A549 (cell line): ENCODE results near the gene BMP7. TPM values are rescaled to one million over a fixed set of nuclear protein-coding genes. Genes with fewer than 3 reads are reported as not detected.

ENCODE experiments used
- ATAC-seq, 2 experiments: fragments of 200-7000 bp in 1 of 2; fragments of >200 bp in 1 of 2; cut with Nextera tagmentation in 1 of 2; cut with Tn5 transposase in 1 of 2; 3 replicates each; pipeline versions ENCODE4 v1.8.0 to v1.9.1; 2018 to 2020; ENCODE audit warnings: mild to moderate bottlenecking in 1 of 2, moderate library complexity in 1 of 2
- CTCF ChIA-PET: fragments of 300-600 bp; sonication (Branson Sonifier 250); formaldehyde crosslinking; extraction: SDS; loops from one replicate; lab custom pipeline; 2021; ENCODE audit warnings: antibody characterized with exemption, inconsistent platforms; lab: Yijun Ruan, JAX
- POLR2A ChIA-PET: fragments of 350-600 bp; formaldehyde crosslinking; extraction: SDS; loops from one replicate; lab custom pipeline; 2021; ENCODE audit warnings: antibody characterized with exemption, inconsistent platforms; lab: Yijun Ruan, JAX
- DNase-seq, 2 experiments: peaks; one replicate each; pipeline versions ENCODE4 v3.0.0 to v3.0.0-alpha.2; 2011 to 2016; ENCODE audit warnings: low read depth in 1 of 2, low spot score in 1 of 2
- FAIRE-seq: peaks from 2 replicates; lab custom pipeline; 2011; peaks lifted over from hg19 to GRCh38; lab: Jason Lieb, UNC
- H3K27ac ChIP-seq, 2 experiments: fragments of >200 bp; sonication (Bioruptor Twin); formaldehyde crosslinking; 3 replicates each; pipeline ENCODE4 v1.5.1; 2016 to 2017
- H3K4me1 ChIP-seq: fragments of >200 bp; sonication (Bioruptor Twin); formaldehyde crosslinking; 3 replicates; pipeline ENCODE4 v1.6.1; 2016
- H3K4me2 ChIP-seq: fragments of >200 bp; sonication (Bioruptor Twin); formaldehyde crosslinking; 3 replicates; pipeline ENCODE4 v1.6.1; 2016
- H3K4me3 ChIP-seq: fragments of >200 bp; sonication (Bioruptor Twin); formaldehyde crosslinking; 3 replicates; pipeline ENCODE4 v1.5.1; 2016
- H3K9me3 ChIP-seq: fragments of >200 bp; sonication (Bioruptor Twin); formaldehyde crosslinking; 3 replicates; pipeline ENCODE4 v1.6.1; 2016
- CBX2 ChIP-seq: fragments of 200-600 bp; sonication (generic); IDR thresholded peaks from 2 replicates; pipeline ENCODE4 v1.6.1; 2016; ENCODE audit warnings: low read depth, mild to moderate bottlenecking, borderline replicate concordance
- CBX8 ChIP-seq: fragments of 200-600 bp; sonication (generic); IDR thresholded peaks from 2 replicates; pipeline ENCODE4 v1.6.1; 2016
- CEBPB ChIP-seq, 2 experiments: fragments of >200 bp in 1 of 2; sonication (Bioruptor Twin) in 1 of 2; formaldehyde crosslinking in 1 of 2; IDR thresholded peaks; 2 replicates each; pipeline ENCODE4 v1.6.1; 2012 to 2016
- CHD4 ChIP-seq: fragments of 200-600 bp; sonication (generic); IDR thresholded peaks from 2 replicates; pipeline ENCODE4 v1.6.1; 2016; ENCODE audit warnings: antibody characterized with exemption, mild to moderate bottlenecking, borderline replicate concordance
- EHMT2 ChIP-seq: fragments of 200-600 bp; sonication (generic); IDR thresholded peaks from 2 replicates; pipeline ENCODE4 v1.6.1; 2016; ENCODE audit warnings: antibody characterized with exemption, low read depth, mild to moderate bottlenecking, moderate library complexity
- ESRRA ChIP-seq: fragments of 150-350 bp; IDR thresholded peaks from 2 replicates; pipeline ENCODE4 v1.6.1; 2014; ENCODE audit warnings: mild to moderate bottlenecking, low read length, borderline replicate concordance
- FOXS1 ChIP-seq: fragments of 250-450 bp; sonication (Bioruptor Pico); IDR thresholded peaks from 2 replicates; pipeline ENCODE4 v1.5.0; 2020; ENCODE audit warnings: mild to moderate bottlenecking, moderate library complexity
- GATA3 ChIP-seq: IDR thresholded peaks from 2 replicates; pipeline ENCODE4 v1.6.1; 2012; ENCODE audit warnings: borderline replicate concordance
- HEYL ChIP-seq: fragments of 250-450 bp; sonication (Bioruptor Pico); IDR thresholded peaks from 2 replicates; pipeline ENCODE4 v1.8.0; 2021; ENCODE audit warnings: mild to moderate bottlenecking, moderate library complexity
- KDM5A ChIP-seq: fragments of 200-600 bp; sonication (generic); IDR thresholded peaks from 2 replicates; pipeline ENCODE4 v1.6.1; 2016; ENCODE audit warnings: antibody characterized with exemption, mild to moderate bottlenecking
- MYC ChIP-seq: IDR thresholded peaks from 2 replicates; pipeline ENCODE4 v1.6.1; 2012; ENCODE audit warnings: mild to moderate bottlenecking, inconsistent platforms, low read length, improper control_type of control experiment, borderline replicate concordance
- NFE2L2 ChIP-seq: fragments of 150-350 bp; conservative IDR thresholded peaks from 2 replicates; pipeline ENCODE4 v1.6.1; 2014; ENCODE audit warnings: low read length
- NR3C1 ChIP-seq: fragments of >200 bp; sonication (Bioruptor Twin); formaldehyde crosslinking; IDR thresholded peaks from 3 replicates; pipeline ENCODE4 v1.6.1; 2017
- POLR2A ChIP-seq: IDR thresholded peaks from 2 replicates; pipeline ENCODE4 v1.6.1; 2012; ENCODE audit warnings: mild to moderate bottlenecking, low read length
- POLR2AphosphoS2 ChIP-seq: conservative IDR thresholded peaks from 2 replicates; pipeline ENCODE4 v1.6.1; 2012; ENCODE audit warnings: low read length, improper control_type of control experiment, inconsistent platforms
- RCOR1 ChIP-seq: fragments of 150-350 bp; IDR thresholded peaks from 2 replicates; pipeline ENCODE4 v1.6.1; 2014; ENCODE audit warnings: antibody characterized with exemption, low read length, low read depth
- SMC3 ChIP-seq: fragments of >200 bp; sonication (Bioruptor Twin); formaldehyde crosslinking; IDR thresholded peaks from 3 replicates; pipeline ENCODE4 v1.6.1; 2018; ENCODE audit warnings: inconsistent platforms
- TFCP2L1 ChIP-seq: fragments of 250-450 bp; sonication (Bioruptor Pico); IDR thresholded peaks from 2 replicates; pipeline ENCODE4 v1.5.0; 2021; ENCODE audit warnings: mild to moderate bottlenecking
- TP53 ChIP-seq: fragments of 250-450 bp; sonication (Bioruptor Pico); IDR thresholded peaks from 2 replicates; pipeline ENCODE4 v1.5.0; 2021; ENCODE audit warnings: mild to moderate bottlenecking, moderate library complexity
- ZC3H11A ChIP-seq: fragments of 450-650 bp; IDR thresholded peaks from 2 replicates; pipeline ENCODE4 v1.6.1; 2014; ENCODE audit warnings: antibody characterized with exemption, mild to moderate bottlenecking
- ZFP36 ChIP-seq: fragments of 450-650 bp; IDR thresholded peaks from 2 replicates; pipeline ENCODE4 v1.6.1; 2014; ENCODE audit warnings: borderline replicate concordance; ENCODE audit not compliant: partially characterized antibody
- ZNF302 ChIP-seq: fragments of 250-450 bp; sonication (Bioruptor Pico); IDR thresholded peaks from 2 replicates; pipeline ENCODE4 v1.9.0; 2021; ENCODE audit warnings: inconsistent platforms, mild to moderate bottlenecking, moderate library complexity
- WGBS: methylation state at CpG from one replicate; pipeline ENCODE4 v1.1.6; 2017; ENCODE audit errors: missing lambda C conversion rate; 5-methylcytosine and 5-hydroxymethylcytosine counted together
- polyA plus RNA-seq, 4 experiments: library from polyadenylated mRNA; depleted of rRNA in 3 of 4; stranded (reverse); fragments of >200 nt; fragmentation: RNase III in 1 of 4; extraction: RNeasy Plus Mini Kit Qiagen cat#74134 plus additional on column Dnase treatment in 1 of 4; gene quantifications; 2 replicates in 3 of 4; 3 replicates in 1 of 4; pipeline ENCODE4 v1.2.3, GENCODE V29; 2011 to 2017
- TF ChIP-seq, protein P1 (sequence below): fragments of 250-450 bp; sonication (Bioruptor Pico); IDR thresholded peaks from 2 replicates; pipeline ENCODE4 v1.5.0; 2021; ENCODE audit warnings: mild to moderate bottlenecking, moderate library complexity, borderline replicate concordance
- TF ChIP-seq, protein P2 (sequence below): fragments of 200-600 bp; sonication (generic); IDR thresholded peaks from 2 replicates; pipeline ENCODE4 v1.6.1; 2016; ENCODE audit warnings: antibody characterized with exemption, mild to moderate bottlenecking, moderate library complexity
- TF ChIP-seq, protein P3 (sequence below): IDR thresholded peaks from 2 replicates; pipeline ENCODE4 v1.6.1; 2012
- TF ChIP-seq, protein P4 (sequence below): IDR thresholded peaks from 2 replicates; pipeline ENCODE4 v1.6.1; 2012
- TF ChIP-seq, protein P5 (sequence below): fragments of >200 bp; sonication (Bioruptor Twin); formaldehyde crosslinking; IDR thresholded peaks from 3 replicates; pipeline ENCODE4 v1.5.1; 2016

BMP7 gene
- polyA plus RNA-seq, 2 of the 4 experiments (the other 2 are of a cell fraction) = 0.08 to 0.22 TPM

DNA sequence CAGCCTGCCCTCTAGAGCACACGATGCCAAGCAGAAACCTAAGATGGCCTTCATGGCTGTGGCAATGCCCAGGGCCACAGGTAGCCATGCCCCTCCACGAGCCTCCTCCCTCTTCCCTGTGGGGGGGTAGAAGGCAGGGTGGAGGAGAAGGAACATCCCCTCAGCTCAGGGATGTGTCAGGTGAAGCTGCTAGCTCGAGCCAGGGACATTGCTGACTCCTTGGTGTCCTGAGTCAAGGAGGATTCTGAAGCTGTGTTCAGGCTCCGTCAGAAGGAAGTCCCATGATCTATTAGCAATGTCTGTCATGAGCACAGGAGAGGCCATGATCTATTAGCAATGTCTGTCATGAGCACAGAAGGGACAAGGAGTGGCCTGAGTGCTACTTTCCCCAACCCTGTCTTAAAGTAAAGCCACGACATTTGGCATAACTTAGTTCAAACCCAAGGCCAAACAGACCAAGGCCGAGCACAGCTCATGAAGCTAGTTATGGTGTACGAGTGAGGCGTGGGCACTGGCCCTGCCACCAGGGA, 87.8 kb downstream of the BMP7 start (continued):
- TF ChIP-seq SMC3 (no peak), POLR2A (no peak)

DNA sequence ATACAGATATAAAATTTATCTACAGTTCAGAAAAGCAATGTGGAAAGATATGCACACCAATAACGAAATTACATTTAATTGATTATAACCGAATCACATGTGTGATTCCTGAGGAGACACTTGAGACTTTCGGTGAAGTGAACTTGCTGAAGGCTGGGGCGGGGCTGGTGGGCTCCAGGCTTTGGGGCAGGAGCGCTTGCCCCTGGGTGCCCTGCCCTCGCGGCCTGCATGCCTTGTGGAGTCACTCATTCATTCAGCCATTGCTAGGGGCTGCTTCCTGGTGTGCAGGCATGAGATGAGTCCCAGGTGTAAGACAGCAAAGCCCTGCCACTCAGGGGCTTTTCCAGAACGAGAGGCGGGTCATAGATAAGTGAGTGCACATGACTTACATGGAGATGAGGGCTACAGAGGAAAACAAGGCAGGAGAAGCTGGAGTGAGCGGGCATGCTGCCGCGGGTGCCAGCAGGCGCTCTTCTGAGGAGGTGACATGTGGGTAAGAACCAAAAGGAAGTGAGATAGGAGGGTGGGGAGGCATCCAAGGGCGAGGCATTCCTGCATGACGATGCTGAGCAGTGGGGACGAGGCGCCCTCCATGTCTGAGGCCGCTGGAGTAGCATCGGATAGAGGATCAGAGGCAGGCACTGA, 88.7 kb downstream of the BMP7 start:
- Histone ChIP-seq H3K4me2 (no peak overlapping the region), H3K4me3 (no peak overlapping the region)
- CTCF ChIA-PET = no interaction called here
- no peak for FAIRE-seq
- no peak for DNase-seq
- TF ChIP-seq, protein P1, sequence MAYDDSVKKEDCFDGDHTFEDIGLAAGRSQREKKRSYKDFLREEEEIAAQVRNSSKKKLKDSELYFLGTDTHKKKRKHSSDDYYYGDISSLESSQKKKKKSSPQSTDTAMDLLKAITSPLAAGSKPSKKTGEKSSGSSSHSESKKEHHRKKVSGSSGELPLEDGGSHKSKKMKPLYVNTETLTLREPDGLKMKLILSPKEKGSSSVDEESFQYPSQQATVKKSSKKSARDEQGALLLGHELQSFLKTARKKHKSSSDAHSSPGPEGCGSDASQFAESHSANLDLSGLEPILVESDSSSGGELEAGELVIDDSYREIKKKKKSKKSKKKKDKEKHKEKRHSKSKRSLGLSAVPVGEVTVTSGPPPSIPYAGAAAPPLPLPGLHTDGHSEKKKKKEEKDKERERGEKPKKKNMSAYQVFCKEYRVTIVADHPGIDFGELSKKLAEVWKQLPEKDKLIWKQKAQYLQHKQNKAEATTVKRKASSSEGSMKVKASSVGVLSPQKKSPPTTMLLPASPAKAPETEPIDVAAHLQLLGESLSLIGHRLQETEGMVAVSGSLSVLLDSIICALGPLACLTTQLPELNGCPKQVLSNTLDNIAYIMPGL (CRISPR knock-in tag) = no peak
- no peak for TF ChIP-seq KDM5A
- TF ChIP-seq ZC3H11A = no peak
- no peak for TF ChIP-seq MYC
- no peak for TF ChIP-seq CBX2
- no peak for TF ChIP-seq CEBPB (IDR thresholded peaks at IDR 0.05)
- no peak for TF ChIP-seq NR3C1
- TF ChIP-seq POLR2A = no peak
- no peak for TF ChIP-seq ESRRA
- no peak for TF ChIP-seq ZNF302 (CRISPR knock-in tag)
- TF ChIP-seq GATA3 = no peak
- no peak for TF ChIP-seq CBX8
- TF ChIP-seq CHD4 = no peak
- no peak for TF ChIP-seq RCOR1
- no peak for TF ChIP-seq EHMT2
- TF ChIP-seq, protein P2, sequence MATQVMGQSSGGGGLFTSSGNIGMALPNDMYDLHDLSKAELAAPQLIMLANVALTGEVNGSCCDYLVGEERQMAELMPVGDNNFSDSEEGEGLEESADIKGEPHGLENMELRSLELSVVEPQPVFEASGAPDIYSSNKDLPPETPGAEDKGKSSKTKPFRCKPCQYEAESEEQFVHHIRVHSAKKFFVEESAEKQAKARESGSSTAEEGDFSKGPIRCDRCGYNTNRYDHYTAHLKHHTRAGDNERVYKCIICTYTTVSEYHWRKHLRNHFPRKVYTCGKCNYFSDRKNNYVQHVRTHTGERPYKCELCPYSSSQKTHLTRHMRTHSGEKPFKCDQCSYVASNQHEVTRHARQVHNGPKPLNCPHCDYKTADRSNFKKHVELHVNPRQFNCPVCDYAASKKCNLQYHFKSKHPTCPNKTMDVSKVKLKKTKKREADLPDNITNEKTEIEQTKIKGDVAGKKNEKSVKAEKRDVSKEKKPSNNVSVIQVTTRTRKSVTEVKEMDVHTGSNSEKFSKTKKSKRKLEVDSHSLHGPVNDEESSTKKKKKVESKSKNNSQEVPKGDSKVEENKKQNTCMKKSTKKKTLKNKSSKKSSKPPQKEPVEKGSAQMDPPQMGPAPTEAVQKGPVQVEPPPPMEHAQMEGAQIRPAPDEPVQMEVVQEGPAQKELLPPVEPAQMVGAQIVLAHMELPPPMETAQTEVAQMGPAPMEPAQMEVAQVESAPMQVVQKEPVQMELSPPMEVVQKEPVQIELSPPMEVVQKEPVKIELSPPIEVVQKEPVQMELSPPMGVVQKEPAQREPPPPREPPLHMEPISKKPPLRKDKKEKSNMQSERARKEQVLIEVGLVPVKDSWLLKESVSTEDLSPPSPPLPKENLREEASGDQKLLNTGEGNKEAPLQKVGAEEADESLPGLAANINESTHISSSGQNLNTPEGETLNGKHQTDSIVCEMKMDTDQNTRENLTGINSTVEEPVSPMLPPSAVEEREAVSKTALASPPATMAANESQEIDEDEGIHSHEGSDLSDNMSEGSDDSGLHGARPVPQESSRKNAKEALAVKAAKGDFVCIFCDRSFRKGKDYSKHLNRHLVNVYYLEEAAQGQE = no peak
- no peak for TF ChIP-seq HEYL (CRISPR knock-in tag)
- TF ChIP-seq ZFP36 = no peak
- TF ChIP-seq, protein P3, sequence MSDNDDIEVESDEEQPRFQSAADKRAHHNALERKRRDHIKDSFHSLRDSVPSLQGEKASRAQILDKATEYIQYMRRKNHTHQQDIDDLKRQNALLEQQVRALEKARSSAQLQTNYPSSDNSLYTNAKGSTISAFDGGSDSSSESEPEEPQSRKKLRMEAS = no peak
- no peak for TF ChIP-seq NFE2L2
- TF ChIP-seq, all 56 proteins: peak for 0
- no peak for ATAC-seq
- no peaks in the 10 kb centered on the region for H3K9me3 ChIP-seq
- WGBS = 61% methylated on average over 19 of the region's 19 CpGs
- POLR2A ChIA-PET = no interaction called here
- H3K27ac ChIP-seq = no peak overlapping the region
- no peaks in the 10 kb centered on the region for H3K4me1 ChIP-seq

DNA sequence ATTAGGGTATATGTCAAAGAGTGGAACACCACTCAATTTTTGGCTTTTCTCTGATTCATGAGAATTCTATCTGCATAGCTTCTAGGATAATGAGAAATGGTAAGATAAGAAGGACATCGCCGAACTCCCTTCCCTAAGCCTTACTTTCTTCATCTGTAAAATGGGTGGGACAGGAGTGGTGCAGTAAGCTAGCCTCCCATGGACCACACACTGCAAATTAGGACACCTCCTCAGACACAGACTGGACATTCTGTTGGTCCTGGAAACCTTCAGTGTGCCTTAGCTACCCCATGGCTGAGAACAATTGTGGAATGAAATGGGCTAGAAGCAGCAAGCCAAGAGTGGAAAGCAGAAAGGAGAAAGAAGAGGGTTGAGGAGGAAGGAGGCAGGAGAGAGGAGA, 89.6 kb downstream of the BMP7 start:
- ATAC-seq (no peak), DNase-seq (no peak), FAIRE-seq (no peak)
- WGBS = 83% methylated on average over 2 of the region's 2 CpGs
- H3K9me3 ChIP-seq = no peaks in the 10 kb centered on the region
- no peak overlapping the region for H3K27ac ChIP-seq
- H3K4me2 ChIP-seq = no peak overlapping the region
- ChIA-PET CTCF (no interaction called here), POLR2A (no interaction called here)
- H3K4me3 ChIP-seq = no peak overlapping the region
- no peaks in the 10 kb centered on the region for H3K4me1 ChIP-seq
- TF ChIP-seq ZC3H11A (no peak), FOXS1 (CRISPR knock-in tag) (no peak), POLR2AphosphoS2 (no peak), TP53 (CRISPR knock-in tag) (no peak), TFCP2L1 (CRISPR knock-in tag) (no peak)
- TF ChIP-seq, protein P4, sequence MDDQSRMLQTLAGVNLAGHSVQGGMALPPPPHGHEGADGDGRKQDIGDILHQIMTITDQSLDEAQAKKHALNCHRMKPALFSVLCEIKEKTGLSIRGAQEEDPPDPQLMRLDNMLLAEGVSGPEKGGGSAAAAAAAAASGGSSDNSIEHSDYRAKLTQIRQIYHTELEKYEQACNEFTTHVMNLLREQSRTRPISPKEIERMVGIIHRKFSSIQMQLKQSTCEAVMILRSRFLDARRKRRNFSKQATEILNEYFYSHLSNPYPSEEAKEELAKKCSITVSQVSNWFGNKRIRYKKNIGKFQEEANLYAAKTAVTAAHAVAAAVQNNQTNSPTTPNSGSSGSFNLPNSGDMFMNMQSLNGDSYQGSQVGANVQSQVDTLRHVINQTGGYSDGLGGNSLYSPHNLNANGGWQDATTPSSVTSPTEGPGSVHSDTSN = no peak
- TF ChIP-seq, protein P1 (CRISPR knock-in tag) = no peak
- TF ChIP-seq, protein P5, sequence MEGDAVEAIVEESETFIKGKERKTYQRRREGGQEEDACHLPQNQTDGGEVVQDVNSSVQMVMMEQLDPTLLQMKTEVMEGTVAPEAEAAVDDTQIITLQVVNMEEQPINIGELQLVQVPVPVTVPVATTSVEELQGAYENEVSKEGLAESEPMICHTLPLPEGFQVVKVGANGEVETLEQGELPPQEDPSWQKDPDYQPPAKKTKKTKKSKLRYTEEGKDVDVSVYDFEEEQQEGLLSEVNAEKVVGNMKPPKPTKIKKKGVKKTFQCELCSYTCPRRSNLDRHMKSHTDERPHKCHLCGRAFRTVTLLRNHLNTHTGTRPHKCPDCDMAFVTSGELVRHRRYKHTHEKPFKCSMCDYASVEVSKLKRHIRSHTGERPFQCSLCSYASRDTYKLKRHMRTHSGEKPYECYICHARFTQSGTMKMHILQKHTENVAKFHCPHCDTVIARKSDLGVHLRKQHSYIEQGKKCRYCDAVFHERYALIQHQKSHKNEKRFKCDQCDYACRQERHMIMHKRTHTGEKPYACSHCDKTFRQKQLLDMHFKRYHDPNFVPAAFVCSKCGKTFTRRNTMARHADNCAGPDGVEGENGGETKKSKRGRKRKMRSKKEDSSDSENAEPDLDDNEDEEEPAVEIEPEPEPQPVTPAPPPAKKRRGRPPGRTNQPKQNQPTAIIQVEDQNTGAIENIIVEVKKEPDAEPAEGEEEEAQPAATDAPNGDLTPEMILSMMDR = no peak
